HepG2 (cell line): Measurements from ENCODE around the gene VASN. TPM values are rescaled to one million over a fixed set of nuclear protein-coding genes. Genes with fewer than 3 reads are reported as not detected.
A peak's percentile ranks its signal among the peaks of the same experiment; 100 is the strongest.

Experiments
- ARID2 ChIP-seq: sonication (generic); formaldehyde crosslinking; IDR thresholded peaks from 2 replicates; pipeline ENCODE4 v1.8.1; 2022; ENCODE audit warnings: mild to moderate bottlenecking, missing genetic modification reagents, borderline replicate concordance
- BHLHE40 ChIP-seq: IDR thresholded peaks from 2 replicates; pipeline ENCODE4 v1.6.1; 2011; ENCODE audit warnings: low read length, improper control_type of control experiment
- CCAR2 ChIP-seq: fragments of 200-400 bp; formaldehyde crosslinking; optimal IDR thresholded peaks from 2 replicates; pipeline ENCODE3; 2018; ENCODE audit warnings: low read depth, mild to moderate bottlenecking, low read length, moderate library complexity
- GATAD1 ChIP-seq: IDR thresholded peaks from 2 replicates; pipeline ENCODE4 v1.6.1; 2016; ENCODE audit warnings: missing genetic modification reagents, missing compliant biosample characterization
- HOXA3 ChIP-seq: sonication (generic); formaldehyde crosslinking; IDR thresholded peaks from 2 replicates; pipeline ENCODE4 v1.5.0; 2020; ENCODE audit warnings: missing genetic modification reagents
- KLF13 ChIP-seq: sonication (generic); formaldehyde crosslinking; IDR thresholded peaks from 2 replicates; pipeline ENCODE4 v1.4.0; 2020; ENCODE audit warnings: mild to moderate bottlenecking, missing genetic modification reagents
- MTA3 ChIP-seq: sonication (generic); formaldehyde crosslinking; IDR thresholded peaks from 2 replicates; pipeline ENCODE4 v1.4.0; 2020; ENCODE audit warnings: missing genetic modification reagents
- SNAPC2 ChIP-seq: sonication (generic); formaldehyde crosslinking; IDR thresholded peaks from 2 replicates; pipeline ENCODE4 v1.8.1; 2022; ENCODE audit warnings: mild to moderate bottlenecking, missing genetic modification reagents
- TARDBP ChIP-seq: sonication (generic); formaldehyde crosslinking; IDR thresholded peaks from 2 replicates; pipeline ENCODE4 v1.8.0; 2022; ENCODE audit warnings: mild to moderate bottlenecking, missing genetic modification reagents
- TBP ChIP-seq: sonication (generic); formaldehyde crosslinking; IDR thresholded peaks from 2 replicates; pipeline ENCODE4 v1.5.0; 2020; ENCODE audit warnings: missing genetic modification reagents
- THYN1 ChIP-seq: sonication (generic); formaldehyde crosslinking; IDR thresholded peaks from 2 replicates; pipeline ENCODE4 v1.8.1; 2023; ENCODE audit warnings: low read depth, mild to moderate bottlenecking, moderate library complexity, missing genetic modification reagents, borderline replicate concordance
- ZNF30 ChIP-seq: sonication (generic); formaldehyde crosslinking; IDR thresholded peaks from 2 replicates; pipeline ENCODE4 v1.5.0; 2020; ENCODE audit warnings: mild to moderate bottlenecking, missing genetic modification reagents
- ZNF33B ChIP-seq: sonication (generic); formaldehyde crosslinking; IDR thresholded peaks from 2 replicates; pipeline ENCODE4 v1.5.1; 2020; ENCODE audit warnings: mild to moderate bottlenecking, missing genetic modification reagents
- ZNF382 ChIP-seq: sonication (generic); formaldehyde crosslinking; IDR thresholded peaks from 2 replicates; pipeline ENCODE4 v1.5.0; 2020; ENCODE audit warnings: missing genetic modification reagents, mild to moderate bottlenecking, borderline replicate concordance
- ZNF558 ChIP-seq: sonication (generic); formaldehyde crosslinking; IDR thresholded peaks from 2 replicates; pipeline ENCODE4 v1.9.0; 2022; ENCODE audit warnings: mild to moderate bottlenecking, missing genetic modification reagents, borderline replicate concordance
- ZNF562 ChIP-seq: sonication (generic); formaldehyde crosslinking; IDR thresholded peaks from 2 replicates; pipeline ENCODE4 v1.8.0; 2022; ENCODE audit warnings: missing genetic modification reagents, borderline replicate concordance
- ZNF883 ChIP-seq: sonication (generic); formaldehyde crosslinking; IDR thresholded peaks from 2 replicates; pipeline ENCODE4 v1.5.1; 2020; ENCODE audit warnings: mild to moderate bottlenecking, missing genetic modification reagents; ENCODE audit errors: not compliant biosample characterization
- polyA plus RNA-seq, 8 experiments: library from polyadenylated mRNA; depleted of rRNA in 3 of 8; stranded (reverse) in 7 of 8; unstranded in 1 of 8; fragments of >200 nt; fragmentation: Illumina TruSeq in 4 of 8; extraction: Trizol in 4 of 8; gene quantifications; 2 replicates each; pipeline versions ENCODE4 v1.2.1 to v1.2.3, GENCODE V29; 2011 to 2016; ENCODE audit warnings: low read depth in 4 of 8, missing spikeins in 1 of 8, mixed read lengths in 1 of 8; ENCODE audit not compliant: insufficient read depth in 1 of 8
- total RNA-seq, 5 experiments: library from RNA; depleted of rRNA; stranded (reverse); fragments of >200 nt; fragmentation: Illumina TruSeq; extraction: Trizol; gene quantifications; 2 replicates each; pipeline ENCODE4 v1.2.3, GENCODE V29; 2016; ENCODE audit warnings: low read depth in 1 of 5
- TF ChIP-seq, protein P1 (sequence below): sonication (generic); formaldehyde crosslinking; IDR thresholded peaks from 2 replicates; pipeline ENCODE4 v1.4.0; 2020; ENCODE audit warnings: missing genetic modification reagents
- TF ChIP-seq, protein P2 (sequence below): sonication (generic); formaldehyde crosslinking; IDR thresholded peaks from 2 replicates; pipeline ENCODE4 v1.8.0; 2022; ENCODE audit warnings: low read depth, missing genetic modification reagents
- TF ChIP-seq, protein P3 (sequence below): IDR thresholded peaks from 2 replicates; pipeline ENCODE4 v1.6.1; 2018; ENCODE audit warnings: missing genetic modification reagents
- TF ChIP-seq, protein P4 (sequence below): sonication (generic); formaldehyde crosslinking; IDR thresholded peaks from 2 replicates; pipeline ENCODE4 v1.4.0; 2020; ENCODE audit warnings: missing genetic modification reagents, mild to moderate bottlenecking, borderline replicate concordance
- TF ChIP-seq, protein P5 (sequence below): sonication (generic); formaldehyde crosslinking; IDR thresholded peaks from 2 replicates; pipeline ENCODE4 v1.9.0; 2022; ENCODE audit warnings: missing genetic modification reagents, mild to moderate bottlenecking, borderline replicate concordance

VASN gene
- total and polyA plus RNA-seq, 2 of the 13 experiments (the other 11 are each of a cell fraction or from before 2014, with no cell fraction given) = 8.4 to 18.2 TPM

DNA sequence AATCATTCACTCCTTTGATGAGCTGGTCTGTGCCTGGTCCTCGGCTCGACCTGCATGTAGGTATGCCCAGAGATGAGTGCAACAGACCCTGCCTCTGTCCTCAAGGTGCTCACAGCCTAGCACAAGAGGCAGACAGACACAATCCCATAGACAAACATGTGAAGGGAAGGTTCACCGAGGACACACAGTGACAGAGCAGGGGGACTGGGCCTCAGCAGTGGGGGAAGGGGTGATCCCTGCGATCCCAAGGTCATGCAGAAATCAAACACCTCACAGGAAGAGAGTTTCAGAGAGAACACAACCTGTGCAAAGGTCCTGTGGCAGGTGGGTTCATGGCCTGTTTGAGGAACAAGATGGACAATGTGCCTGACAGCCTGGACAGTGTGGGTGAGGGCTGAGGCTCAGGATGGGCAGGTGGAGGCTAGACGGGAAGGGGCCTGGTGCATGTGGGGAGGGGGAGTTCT lies 4.2 kb upstream of the VASN start (continued):
- TF ChIP-seq, protein P1, sequence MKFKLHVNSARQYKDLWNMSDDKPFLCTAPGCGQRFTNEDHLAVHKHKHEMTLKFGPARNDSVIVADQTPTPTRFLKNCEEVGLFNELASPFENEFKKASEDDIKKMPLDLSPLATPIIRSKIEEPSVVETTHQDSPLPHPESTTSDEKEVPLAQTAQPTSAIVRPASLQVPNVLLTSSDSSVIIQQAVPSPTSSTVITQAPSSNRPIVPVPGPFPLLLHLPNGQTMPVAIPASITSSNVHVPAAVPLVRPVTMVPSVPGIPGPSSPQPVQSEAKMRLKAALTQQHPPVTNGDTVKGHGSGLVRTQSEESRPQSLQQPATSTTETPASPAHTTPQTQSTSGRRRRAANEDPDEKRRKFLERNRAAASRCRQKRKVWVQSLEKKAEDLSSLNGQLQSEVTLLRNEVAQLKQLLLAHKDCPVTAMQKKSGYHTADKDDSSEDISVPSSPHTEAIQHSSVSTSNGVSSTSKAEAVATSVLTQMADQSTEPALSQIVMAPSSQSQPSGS = peak; percentile 66; the same call in 1 of the 2 replicates
- TF ChIP-seq MTA3 (CRISPR knock-in tag) (no peak), KLF13 (no peak), TBP (CRISPR knock-in tag) (no peak), ZNF382 (no peak), THYN1 (CRISPR knock-in tag) (no peak), TARDBP (CRISPR knock-in tag) (peak; percentile 89), ZNF562 (CRISPR knock-in tag) (no peak), ZNF33B (CRISPR knock-in tag) (no peak), BHLHE40 (no peak; the same call in 1 of the 2 replicates), HOXA3 (CRISPR knock-in tag) (peak; percentile 79), SNAPC2 (CRISPR knock-in tag) (peak; percentile 67; the same call in 1 of the 2 replicates), CCAR2 (no peak), ZNF30 (no peak), ZNF883 (CRISPR knock-in tag) (no peak), ZNF558 (no peak), ARID2 (CRISPR knock-in tag) (no peak), GATAD1 (CRISPR knock-in tag) (no peak)
- TF ChIP-seq, protein P2, sequence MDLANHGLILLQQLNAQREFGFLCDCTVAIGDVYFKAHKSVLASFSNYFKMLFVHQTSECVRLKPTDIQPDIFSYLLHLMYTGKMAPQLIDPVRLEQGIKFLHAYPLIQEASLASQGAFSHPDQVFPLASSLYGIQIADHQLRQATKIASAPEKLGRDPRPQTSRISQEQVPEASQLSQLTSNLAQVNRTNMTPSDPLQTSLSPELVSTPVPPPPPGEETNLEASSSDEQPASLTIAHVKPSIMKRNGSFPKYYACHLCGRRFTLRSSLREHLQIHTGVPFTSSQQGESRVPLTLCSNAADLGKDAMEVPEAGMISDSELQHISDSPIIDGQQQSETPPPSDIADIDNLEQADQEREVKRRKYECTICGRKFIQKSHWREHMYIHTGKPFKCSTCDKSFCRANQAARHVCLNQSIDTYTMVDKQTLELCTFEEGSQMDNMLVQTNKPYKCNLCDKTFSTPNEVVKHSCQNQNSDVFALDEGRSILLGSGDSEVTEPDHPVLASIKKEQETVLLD (CRISPR knock-in tag) = no peak
- TF ChIP-seq, protein P3, sequence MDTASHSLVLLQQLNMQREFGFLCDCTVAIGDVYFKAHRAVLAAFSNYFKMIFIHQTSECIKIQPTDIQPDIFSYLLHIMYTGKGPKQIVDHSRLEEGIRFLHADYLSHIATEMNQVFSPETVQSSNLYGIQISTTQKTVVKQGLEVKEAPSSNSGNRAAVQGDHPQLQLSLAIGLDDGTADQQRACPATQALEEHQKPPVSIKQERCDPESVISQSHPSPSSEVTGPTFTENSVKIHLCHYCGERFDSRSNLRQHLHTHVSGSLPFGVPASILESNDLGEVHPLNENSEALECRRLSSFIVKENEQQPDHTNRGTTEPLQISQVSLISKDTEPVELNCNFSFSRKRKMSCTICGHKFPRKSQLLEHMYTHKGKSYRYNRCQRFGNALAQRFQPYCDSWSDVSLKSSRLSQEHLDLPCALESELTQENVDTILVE (CRISPR knock-in tag) = no peak
- TF ChIP-seq, protein P4, sequence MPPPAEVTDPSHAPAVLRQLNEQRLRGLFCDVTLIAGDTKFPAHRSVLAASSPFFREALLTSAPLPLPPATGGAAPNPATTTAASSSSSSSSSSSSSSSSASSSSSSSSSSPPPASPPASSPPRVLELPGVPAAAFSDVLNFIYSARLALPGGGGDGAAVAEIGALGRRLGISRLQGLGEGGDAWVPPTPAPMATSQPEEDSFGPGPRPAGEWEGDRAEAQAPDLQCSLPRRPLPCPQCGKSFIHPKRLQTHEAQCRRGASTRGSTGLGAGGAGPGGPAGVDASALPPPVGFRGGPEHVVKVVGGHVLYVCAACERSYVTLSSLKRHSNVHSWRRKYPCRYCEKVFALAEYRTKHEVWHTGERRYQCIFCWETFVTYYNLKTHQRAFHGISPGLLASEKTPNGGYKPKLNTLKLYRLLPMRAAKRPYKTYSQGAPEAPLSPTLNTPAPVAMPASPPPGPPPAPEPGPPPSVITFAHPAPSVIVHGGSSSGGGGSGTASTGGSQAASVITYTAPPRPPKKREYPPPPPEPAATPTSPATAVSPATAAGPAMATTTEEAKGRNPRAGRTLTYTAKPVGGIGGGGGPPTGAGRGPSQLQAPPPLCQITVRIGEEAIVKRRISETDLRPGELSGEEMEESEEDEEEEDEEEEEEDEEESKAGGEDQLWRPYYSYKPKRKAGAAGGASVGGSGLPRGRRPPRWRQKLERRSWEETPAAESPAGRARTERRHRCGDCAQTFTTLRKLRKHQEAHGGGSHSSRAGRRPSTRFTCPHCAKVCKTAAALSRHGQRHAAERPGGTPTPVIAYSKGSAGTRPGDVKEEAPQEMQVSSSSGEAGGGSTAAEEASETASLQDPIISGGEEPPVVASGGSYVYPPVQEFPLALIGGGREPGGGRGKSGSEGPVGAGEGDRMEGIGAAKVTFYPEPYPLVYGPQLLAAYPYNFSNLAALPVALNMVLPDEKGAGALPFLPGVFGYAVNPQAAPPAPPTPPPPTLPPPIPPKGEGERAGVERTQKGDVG (CRISPR knock-in tag) = no peak
- TF ChIP-seq, protein P5, sequence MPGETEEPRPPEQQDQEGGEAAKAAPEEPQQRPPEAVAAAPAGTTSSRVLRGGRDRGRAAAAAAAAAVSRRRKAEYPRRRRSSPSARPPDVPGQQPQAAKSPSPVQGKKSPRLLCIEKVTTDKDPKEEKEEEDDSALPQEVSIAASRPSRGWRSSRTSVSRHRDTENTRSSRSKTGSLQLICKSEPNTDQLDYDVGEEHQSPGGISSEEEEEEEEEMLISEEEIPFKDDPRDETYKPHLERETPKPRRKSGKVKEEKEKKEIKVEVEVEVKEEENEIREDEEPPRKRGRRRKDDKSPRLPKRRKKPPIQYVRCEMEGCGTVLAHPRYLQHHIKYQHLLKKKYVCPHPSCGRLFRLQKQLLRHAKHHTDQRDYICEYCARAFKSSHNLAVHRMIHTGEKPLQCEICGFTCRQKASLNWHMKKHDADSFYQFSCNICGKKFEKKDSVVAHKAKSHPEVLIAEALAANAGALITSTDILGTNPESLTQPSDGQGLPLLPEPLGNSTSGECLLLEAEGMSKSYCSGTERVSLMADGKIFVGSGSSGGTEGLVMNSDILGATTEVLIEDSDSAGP = peak; percentile 75
